GM12878 (cell line): ENCODE results near the gene DNAH17. TPM values are rescaled to one million over a fixed set of nuclear protein-coding genes. Genes with fewer than 3 reads are reported as not detected.
A peak's percentile ranks its signal among the peaks of the same experiment; 100 is the strongest.

Experiments used
- ATAC-seq: fragments of 200-7000 bp; cut with Tn5 transposase; 3 replicates; pipeline ENCODE4 v1.9.1; 2020; ENCODE audit warnings: mild to moderate bottlenecking, moderate library complexity
- BruUV-seq: library from RNA; stranded (reverse); fragments of 400-500 nt; replicated peaks from 2 replicates; lab custom pipeline; 2021; lab: Mats Ljungman, UMichigan
- CTCF ChIA-PET: fragments of 300-600 bp; sonication (Branson Sonifier 250); formaldehyde crosslinking; extraction: SDS; loops from one replicate; lab custom pipeline; 2021; ENCODE audit warnings: inconsistent platforms; lab: Yijun Ruan, JAX
- POLR2A ChIA-PET: fragments of 350-600 bp; formaldehyde crosslinking; extraction: SDS; loops from one replicate; lab custom pipeline; 2021; ENCODE audit warnings: inconsistent platforms; lab: Charles Lee
- RAD21 ChIA-PET: fragments of 300-600 bp; sonication (Branson Sonifier 250); formaldehyde crosslinking; loops from one replicate; lab custom pipeline; 2023; ENCODE audit warnings: antibody characterized with exemption; ENCODE audit not compliant: unreplicated experiment; lab: Charles Lee
- SMC1A ChIA-PET: fragments of 300-600 bp; sonication (Branson Sonifier 250); formaldehyde crosslinking; loops from one replicate; lab custom pipeline; 2023; ENCODE audit not compliant: unreplicated experiment, uncharacterized antibody; lab: Charles Lee
- DNase-seq: peaks from one replicate; pipeline ENCODE4 v3.0.0-alpha.2; 2011; ENCODE audit warnings: low read depth, low spot score
- FAIRE-seq: peaks from 3 replicates; lab custom pipeline; 2011; peaks lifted over from hg19 to GRCh38; lab: Jason Lieb, UNC
- H2AFZ ChIP-seq: 2 replicates; pipeline ENCODE4 v1.6.0; 2011; ENCODE audit warnings: low read depth, low read length, control low read depth; ENCODE audit not compliant: control insufficient read depth
- H3K27ac ChIP-seq: 2 replicates; pipeline ENCODE4 v1.5.1; 2011; ENCODE audit warnings: control low read depth; ENCODE audit not compliant: control insufficient read depth, insufficient read depth
- H3K27me3 ChIP-seq, 2 experiments: replicated peaks in 1 of 2; 2 replicates each; pipeline versions ENCODE4 v1.6.0 to v1.6.1; 2011; ENCODE audit warnings: low read length in 1 of 2; ENCODE audit not compliant: control insufficient read depth in 2 of 2, insufficient read depth in 2 of 2
- H3K36me3 ChIP-seq, 2 experiments: 2 replicates each; pipeline ENCODE4 v1.5.1; 2011; ENCODE audit warnings: low read length in 1 of 2; ENCODE audit not compliant: control insufficient read depth in 2 of 2, insufficient read depth in 2 of 2
- H3K4me1 ChIP-seq: 2 replicates; pipeline ENCODE4 v1.6.1; 2011; ENCODE audit warnings: mild to moderate bottlenecking, low read length, moderate library complexity, mixed read lengths; ENCODE audit not compliant: control insufficient read depth, insufficient read depth
- H3K4me2 ChIP-seq: 2 replicates; pipeline ENCODE4 v1.6.0; 2011; ENCODE audit warnings: control low read depth; ENCODE audit not compliant: control insufficient read depth, insufficient read depth
- H3K4me3 ChIP-seq: fragments of 200-600 bp; sonication (generic); 2 replicates; pipeline ENCODE4 v1.5.1; 2016
- H3K79me2 ChIP-seq: 2 replicates; pipeline ENCODE4 v1.6.0; 2011; ENCODE audit warnings: low read length; ENCODE audit not compliant: control insufficient read depth, insufficient read depth
- H3K9ac ChIP-seq: 2 replicates; pipeline ENCODE4 v1.8.0; 2011; ENCODE audit warnings: low read length, control low read depth, mixed read lengths; ENCODE audit not compliant: control insufficient read depth, insufficient read depth
- H3K9me3 ChIP-seq: replicated peaks from 3 replicates; pipeline ENCODE4 v1.5.1; 2011; ENCODE audit warnings: mild to moderate bottlenecking, low read length; ENCODE audit not compliant: control insufficient read depth, insufficient read depth
- H4K20me1 ChIP-seq: 2 replicates; pipeline ENCODE4 v1.6.0; 2011; ENCODE audit not compliant: control insufficient read depth, insufficient read depth
- MXI1 ChIP-seq: fragments of 150-350 bp; IDR thresholded peaks from 2 replicates; pipeline ENCODE4 v1.6.1; 2011; ENCODE audit warnings: low read depth, mild to moderate bottlenecking, inconsistent platforms, low read length, improper control_type of control experiment
- SMAD1 ChIP-seq: fragments of 450-650 bp; IDR thresholded peaks from 2 replicates; pipeline ENCODE4 v1.6.1; 2018; ENCODE audit warnings: mild to moderate bottlenecking, low read depth; ENCODE audit not compliant: partially characterized antibody
- ZNF622 ChIP-seq: fragments of 450-650 bp; IDR thresholded peaks from 2 replicates; pipeline ENCODE4 v1.6.1; 2017; ENCODE audit warnings: mild to moderate bottlenecking, inconsistent platforms
- ZZZ3 ChIP-seq: IDR thresholded peaks from 2 replicates; pipeline ENCODE4 v1.6.1; 2011; ENCODE audit warnings: low read depth; ENCODE audit not compliant: control insufficient read depth, insufficient read length
- WGBS: methylation state at CpG from one replicate; pipeline ENCODE4 v1.1.6; 2016; ENCODE audit warnings: low lambda C conversion rate; ENCODE audit not compliant: insufficient replicate concordance, insufficient coverage; ENCODE audit errors: missing lambda C conversion rate; 5-methylcytosine and 5-hydroxymethylcytosine counted together
- in situ Hi-C: fragments of 300-500 bp; cut with MboI; formaldehyde crosslinking; loops from 9 replicates; pipeline ENCODE4 v1.14.3; 2018; ENCODE audit warnings: mixed read lengths
- intact Hi-C: fragments of 100-400 bp; cut with micrococcal nuclease; formaldehyde crosslinking; loops from one replicate; pipeline ENCODE4 v1.14.2; 2022; ENCODE audit not compliant: unreplicated experiment
- polyA plus RNA-seq, 11 experiments: library from polyadenylated mRNA; depleted of rRNA in 4 of 11; unstranded in 6 of 11; stranded (reverse) in 5 of 11; fragments of >200 nt; fragmentation: Nextera tagmentation in 4 of 11; fragmentation: Illumina TruSeq in 1 of 11; extraction: Ambion mirVana in 4 of 11; extraction: Trizol in 1 of 11; gene quantifications; 1 replicate in 1 of 11; 2 replicates in 10 of 11; pipeline versions ENCODE4 v1.2.1 to v1.2.3, GENCODE V29; 2011 to 2016; ENCODE audit warnings: inconsistent platforms in 2 of 11, missing spikeins in 2 of 11, low read depth in 1 of 11
- total RNA-seq, 4 experiments: library from RNA; depleted of rRNA in 3 of 4; stranded (reverse); fragments of >200 nt in 3 of 4; fragmentation: Illumina TruSeq in 1 of 4; extraction: Trizol in 1 of 4; gene quantifications; 2 replicates each; pipeline versions ENCODE4 v1.2.1 to v1.2.3, GENCODE V29; 2013 to 2021

Gene DNAH17
- total and polyA plus RNA-seq, 10 of the 15 experiments (the other 5 are each of a cell fraction or from before 2014, with no cell fraction given), result 0.16 to 2.9 (median 0.56) TPM

DNA sequence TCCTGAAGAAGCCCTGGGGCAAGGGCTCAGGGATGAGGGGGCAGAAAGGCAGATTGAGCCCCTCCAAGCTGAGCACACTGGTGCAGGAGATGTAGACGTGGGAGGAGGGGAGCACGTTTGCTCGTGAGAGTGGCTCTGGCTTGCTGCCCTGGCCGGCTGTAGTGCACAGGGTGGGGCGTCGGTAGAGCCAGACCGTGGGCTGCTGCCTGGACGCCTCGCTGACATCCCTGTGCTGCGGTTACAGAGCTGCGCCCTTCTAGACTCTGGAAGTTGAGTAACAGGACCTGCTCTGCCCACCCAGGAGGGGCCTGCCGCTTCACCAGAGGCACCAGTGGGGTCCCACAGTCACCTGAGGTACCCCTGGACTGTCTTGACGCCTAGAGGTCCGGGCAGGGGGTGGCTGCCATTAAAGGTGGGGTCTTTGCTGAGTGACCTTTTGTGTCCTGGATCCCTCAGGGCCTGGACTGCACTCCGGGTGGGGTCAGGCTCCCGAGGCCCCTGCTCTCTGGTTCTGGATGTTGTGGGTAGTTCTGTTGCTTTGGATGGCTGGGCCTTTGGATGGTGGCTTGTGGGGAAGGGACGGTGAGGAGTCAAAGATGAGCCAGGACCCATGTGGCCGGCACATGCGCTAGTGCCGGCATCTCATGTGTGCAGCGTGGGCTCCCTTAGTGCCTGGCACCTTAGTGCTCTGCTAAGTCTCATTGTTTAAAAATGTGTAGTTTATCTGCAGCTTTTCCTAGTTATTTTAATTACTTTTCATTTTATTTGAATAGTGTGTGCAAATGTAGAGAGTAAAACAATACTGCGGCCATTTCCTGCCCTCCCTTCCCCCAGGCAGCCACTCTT, 157.0 kb downstream of the DNAH17 start (continued):
- no peak for TF ChIP-seq MXI1
- no peak for TF ChIP-seq ZNF622

DNA sequence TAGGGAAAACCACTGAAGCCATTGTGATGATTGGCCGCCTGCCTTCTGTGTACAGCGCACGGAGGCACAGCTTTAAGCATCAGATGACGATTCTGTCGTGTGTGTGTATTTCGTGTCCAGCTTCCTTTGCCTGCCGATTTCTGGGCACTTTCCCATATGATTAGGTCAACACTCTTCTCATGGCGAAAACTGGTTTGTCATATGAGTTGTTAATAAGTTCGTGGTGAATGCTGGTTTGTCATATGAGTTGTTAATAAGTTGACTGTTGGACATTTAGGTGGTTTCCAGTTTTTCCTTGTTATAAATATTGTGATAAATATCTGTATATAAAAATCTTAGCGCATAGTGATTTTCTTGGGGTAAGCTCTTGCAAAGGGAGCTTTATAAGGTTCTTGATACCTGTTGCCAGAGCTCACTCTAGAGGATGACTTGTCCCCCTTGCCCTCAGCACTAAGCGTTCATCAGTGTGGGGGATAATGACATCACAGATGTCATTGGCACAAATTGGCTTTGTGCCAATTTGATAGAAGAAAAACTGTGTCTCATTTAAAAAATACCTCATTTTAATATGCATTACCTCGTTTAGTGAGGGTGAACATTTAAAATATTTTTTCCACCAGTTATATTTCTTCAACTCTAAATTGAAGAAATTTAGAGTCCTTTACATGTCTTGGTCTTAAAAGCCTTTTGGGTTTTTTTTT, 158.7 kb downstream of the DNAH17 start:
- BruUV-seq, result no TSS peak
- DNase-seq, result no peak
- ChIA-PET SMC1A (interaction anchor here (0.9 to 1.2 kb wide), 4 partner anchors 58 to 405 kb away, joined by 3 read pairs; no protein-coding TSS in a partner anchor), RAD21 (interaction anchor here (6.1 kb wide), 1 partner anchor 56 kb away, joined by 52 read pairs; no protein-coding TSS in a partner anchor), CTCF (interaction anchor here (0.7 to 8.5 kb wide), 5 partner anchors 55 to 334 kb away, joined by 3 to 96 read pairs (median 4); no protein-coding TSS in a partner anchor), POLR2A (interaction anchor here (0.7 kb wide), 1 partner anchor 564 kb away, joined by 3 read pairs; no protein-coding TSS in a partner anchor)
- H3K9me3 ChIP-seq, result no peaks in the 10 kb centered on the region
- no peak for FAIRE-seq
- H3K36me3 ChIP-seq, result peaks cover 26 to 33% of the 10 kb centered on the region in 2 experiments; a peak in 3 of 4 replicates
- H3K4me3 ChIP-seq, result no peak overlapping the region
- WGBS, result 79% methylated on average over 12 of the region's 12 CpGs
- H3K79me2 ChIP-seq, result no peaks in the 10 kb centered on the region
- intact Hi-C loops, result no loop called here
- H4K20me1 ChIP-seq, result no peaks in the 10 kb centered on the region; the same call in 1 of the 2 replicates
- H3K27me3 ChIP-seq, result no peaks in the 10 kb centered on the region
- TF ChIP-seq ZZZ3 (no peak), SMAD1 (peak; percentile 53)
- no peak for ATAC-seq
- peaks cover 6% of the 10 kb centered on the region for H3K4me1 ChIP-seq
- no peak overlapping the region for H3K9ac ChIP-seq
- in situ Hi-C loops, result loop anchor here (5.0 kb wide), 1 partner anchor 126 kb away; no protein-coding TSS in a partner anchor
- no peak overlapping the region for H3K4me2 ChIP-seq
- no peak overlapping the region for H3K27ac ChIP-seq
- no peak overlapping the region for H2AFZ ChIP-seq
